Measurements from ENCODE around the gene RRP1B.
"Not testable (repeated sequence)": the region's sequence is repeated elsewhere in the genome, so short reads cannot be mapped to it uniquely, and the experiment has no call there.

The RRP1B gene

GRCh38 chr21:43697758-43698643 is 38.6 kb downstream of the RRP1B start:
- no peak for DNase-seq (ENCODE audit: low spot score)

GRCh38 chr21:43699492-43699777 is 40.1 kb downstream of the RRP1B start:
- DNase-seq (ENCODE audit: low spot score): not testable (repeated sequence)

- DNase-seq (ENCODE audit: low spot score): no peak
These were observed 40.7 kb downstream of the RRP1B start for GRCh38 chr21:43699933-43700599.

- DNase-seq (ENCODE audit: low spot score): no peak
These were observed 42.8 kb downstream of the RRP1B start for GRCh38 chr21:43701936-43702784.

GRCh38 chr21:43702785-43703034 is 43.4 kb downstream of the RRP1B start:
- DNase-seq (ENCODE audit: low spot score): no peak

GRCh38 chr21:43703035-43703880 is 43.9 kb downstream of the RRP1B start:
- no peak for DNase-seq (ENCODE audit: low spot score)

- no peak for DNase-seq (ENCODE audit: low spot score)
These were observed 48.1 kb downstream of the RRP1B start for GRCh38 chr21:43707462-43707861.

- no peak for DNase-seq (ENCODE audit: low spot score)
These were observed 49.5 kb downstream of the RRP1B start for GRCh38 chr21:43708745-43709381.

GRCh38 chr21:43712268-43712942 is 53.0 kb downstream of the RRP1B start:
- DNase-seq (ENCODE audit: low spot score): no peak

- DNase-seq (ENCODE audit: low spot score): not testable (repeated sequence)
These were observed 53.8 kb downstream of the RRP1B start for GRCh38 chr21:43713123-43713522.

- DNase-seq (ENCODE audit: low spot score): no peak
These were observed 57.2 kb downstream of the RRP1B start for GRCh38 chr21:43716376-43717165.

- no peak for DNase-seq (ENCODE audit: low spot score)
These were observed 58.0 kb downstream of the RRP1B start for GRCh38 chr21:43717166-43717853.

- DNase-seq (ENCODE audit: low spot score): no peak
These were observed 58.9 kb downstream of the RRP1B start for GRCh38 chr21:43717967-43718871.

GRCh38 chr21:43718872-43719747 is 59.8 kb downstream of the RRP1B start, which contains the start of gene PDXK:
TSS of gene PDXK (plus strand) at chr21:43719129. CDS start at chr21:43719295, 166 bp downstream.
- peak; percentile 39 for DNase-seq (ENCODE audit: low spot score)

- DNase-seq (ENCODE audit: low spot score): no peak
These were observed 60.6 kb downstream of the RRP1B start for GRCh38 chr21:43719748-43720538.

- no peak for DNase-seq (ENCODE audit: low spot score)
These were observed 61.3 kb downstream of the RRP1B start for GRCh38 chr21:43720539-43721166.
